ENCODE data around the gene KCNAB1.

KCNAB1 gene

GRCh38 chr3:156576051-156576450 is 455.7 kb downstream of the KCNAB1 start:
- DNase-seq (ENCODE audit: low spot score) = no peak

GRCh38 chr3:156576651-156577348 is 456.4 kb downstream of the KCNAB1 start:
- no peak for DNase-seq (ENCODE audit: low spot score)

- DNase-seq (ENCODE audit: low spot score) = no peak
These were observed 457.4 kb downstream of the KCNAB1 start for GRCh38 chr3:156577736-156578135.

- no peak for DNase-seq (ENCODE audit: low spot score)
These were observed 459.1 kb downstream of the KCNAB1 start for GRCh38 chr3:156579427-156579851.

GRCh38 chr3:156581033-156581432 is 460.7 kb downstream of the KCNAB1 start:
- DNase-seq (ENCODE audit: low spot score) = no peak

GRCh38 chr3:156581954-156582353 is 461.6 kb downstream of the KCNAB1 start:
- no peak for DNase-seq (ENCODE audit: low spot score)

- no peak for DNase-seq (ENCODE audit: low spot score)
These were observed 462.3 kb downstream of the KCNAB1 start for GRCh38 chr3:156582532-156583183.

- DNase-seq (ENCODE audit: low spot score) = no peak
These were observed 463.1 kb downstream of the KCNAB1 start for GRCh38 chr3:156583469-156583868.

- DNase-seq (ENCODE audit: low spot score) = no peak
These were observed 466.8 kb downstream of the KCNAB1 start for GRCh38 chr3:156586905-156587759.

- no peak for DNase-seq (ENCODE audit: low spot score)
These were observed 467.3 kb downstream of the KCNAB1 start for GRCh38 chr3:156587760-156588069.
